Adipose tissue (tissue), 3 donors: ENCODE results near the gene SMO. TPM values are rescaled to one million over a fixed set of nuclear protein-coding genes. Genes with fewer than 3 reads are reported as not detected.
"Not testable (repeated sequence)": the region's sequence is repeated elsewhere in the genome, so short reads cannot be mapped to it uniquely, and the experiment has no call there.

Experiments
- H3K27ac ChIP-seq: one replicate; pipeline ENCODE4 v1.5.1; 2013; ENCODE audit warnings: low read depth, low read length
- WGBS, 3 donors: extraction: QIAGEN DNeasy Blood & Tissue Kit; methylation state at CpG; one replicate each; pipeline ENCODE4 v1.1.7; 2013; 5-methylcytosine and 5-hydroxymethylcytosine counted together
- polyA plus RNA-seq, 3 donors: library from polyadenylated mRNA; stranded (reverse); fragments of 200-250 nt; gene quantifications; one replicate each; pipeline ENCODE4 v1.2.3, GENCODE V29; 2013
- donor health status: healthy with polysubstance abuse.
- donor health status: Bipolar disorder and iron deficiency.
- donor health status: healthy.

The SMO gene
- polyA plus RNA-seq, 3 donors: 1.9 to 4.5 (median 3.1) TPM

DNA sequence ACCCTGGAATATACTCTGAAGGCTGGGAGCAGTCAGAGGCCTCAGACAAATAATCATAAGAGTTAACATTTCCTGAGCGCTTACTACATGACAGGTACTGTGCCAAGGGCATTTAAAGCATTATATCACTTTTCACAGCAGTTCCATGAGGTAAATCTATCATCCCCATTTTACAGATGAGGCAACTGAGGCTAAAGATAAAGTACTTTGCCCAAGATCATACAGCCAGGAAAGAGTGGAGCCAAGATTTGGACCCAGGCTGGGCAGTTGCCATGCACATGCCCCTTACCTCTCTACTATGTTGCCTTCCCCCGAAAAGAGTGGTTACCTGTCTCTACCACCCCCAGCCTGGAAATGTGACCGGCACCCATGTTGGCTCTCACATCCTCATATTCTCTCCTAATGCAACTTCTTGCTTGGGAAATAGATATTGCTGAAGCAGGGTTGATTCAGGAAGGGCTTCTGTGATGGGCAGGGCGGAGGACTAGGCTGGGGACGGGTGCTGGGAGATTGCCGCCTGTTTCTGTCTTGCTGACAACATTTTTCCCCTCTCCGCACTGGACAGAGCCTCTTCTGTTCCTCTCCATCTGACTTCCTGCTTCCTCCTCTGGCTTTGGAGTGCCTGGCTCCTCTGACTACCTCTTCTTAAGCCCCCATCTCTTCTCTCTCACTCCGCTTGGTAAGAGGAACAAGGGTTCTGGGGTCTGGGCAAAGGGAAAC lies 13.8 kb downstream of the SMO start:
- WGBS, 3 donors: 53 to 88% (median 66%) methylated on average over 8 of the region's 8 CpGs
- H3K27ac ChIP-seq: no peak overlapping the region

DNA sequence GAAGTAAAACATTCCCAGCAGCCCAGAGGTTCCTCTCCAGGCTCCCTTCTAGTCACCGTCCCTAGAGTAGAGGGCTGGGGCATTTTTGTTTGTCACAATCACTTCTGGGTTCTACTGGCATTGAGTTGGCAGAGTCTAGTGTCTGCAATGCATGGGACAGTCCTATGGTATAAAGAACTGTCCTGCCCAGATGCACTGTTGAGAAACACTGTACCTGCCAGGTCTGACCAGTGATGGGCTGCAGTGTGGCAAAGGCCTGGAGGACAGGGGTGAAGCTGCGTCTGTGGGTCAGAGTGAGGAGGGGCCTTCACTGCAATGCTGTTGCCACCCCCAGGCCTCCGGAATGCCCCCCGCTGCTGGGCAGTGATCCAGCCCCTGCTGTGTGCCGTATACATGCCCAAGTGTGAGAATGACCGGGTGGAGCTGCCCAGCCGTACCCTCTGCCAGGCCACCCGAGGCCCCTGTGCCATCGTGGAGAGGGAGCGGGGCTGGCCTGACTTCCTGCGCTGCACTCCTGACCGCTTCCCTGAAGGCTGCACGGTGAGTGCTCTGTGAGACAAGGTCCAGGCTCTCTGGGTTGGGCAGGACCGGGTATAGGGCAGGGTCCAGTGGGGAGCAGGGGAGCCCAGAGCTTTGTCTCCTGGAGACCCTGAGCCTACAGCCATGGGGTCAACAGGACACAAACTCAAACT lies 14.8 kb downstream of the SMO start:
- H3K27ac ChIP-seq: no peak overlapping the region
- 82 to 90% (median 90%) methylated on average over 14 of the region's 14 CpGs for WGBS, 3 donors

DNA sequence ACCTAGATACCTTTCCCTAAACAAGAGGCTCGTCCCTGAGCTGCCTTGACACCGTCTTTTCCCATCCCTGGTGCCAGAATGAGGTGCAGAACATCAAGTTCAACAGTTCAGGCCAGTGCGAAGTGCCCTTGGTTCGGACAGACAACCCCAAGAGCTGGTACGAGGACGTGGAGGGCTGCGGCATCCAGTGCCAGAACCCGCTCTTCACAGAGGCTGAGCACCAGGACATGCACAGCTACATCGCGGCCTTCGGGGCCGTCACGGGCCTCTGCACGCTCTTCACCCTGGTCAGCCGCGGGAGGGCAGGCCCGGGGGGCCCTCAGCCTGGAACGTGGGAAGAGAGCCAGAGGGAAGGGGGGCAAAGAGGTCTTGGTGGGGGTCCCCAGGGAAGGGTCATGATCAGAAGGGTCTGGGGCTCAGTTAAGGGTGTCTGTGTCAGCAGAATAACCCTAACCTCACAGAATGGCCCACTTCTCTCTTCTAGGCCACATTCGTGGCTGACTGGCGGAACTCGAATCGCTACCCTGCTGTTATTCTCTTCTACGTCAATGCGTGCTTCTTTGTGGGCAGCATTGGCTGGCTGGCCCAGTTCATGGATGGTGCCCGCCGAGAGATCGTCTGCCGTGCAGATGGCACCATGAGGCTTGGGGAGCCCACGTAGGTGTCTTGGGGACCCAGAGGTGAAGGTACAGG lies 16.8 kb downstream of the SMO start:
- 88 to 91% (median 90%) methylated on average over 29 of the region's 29 CpGs for WGBS, 3 donors
- H3K27ac ChIP-seq: no peak overlapping the region

DNA sequence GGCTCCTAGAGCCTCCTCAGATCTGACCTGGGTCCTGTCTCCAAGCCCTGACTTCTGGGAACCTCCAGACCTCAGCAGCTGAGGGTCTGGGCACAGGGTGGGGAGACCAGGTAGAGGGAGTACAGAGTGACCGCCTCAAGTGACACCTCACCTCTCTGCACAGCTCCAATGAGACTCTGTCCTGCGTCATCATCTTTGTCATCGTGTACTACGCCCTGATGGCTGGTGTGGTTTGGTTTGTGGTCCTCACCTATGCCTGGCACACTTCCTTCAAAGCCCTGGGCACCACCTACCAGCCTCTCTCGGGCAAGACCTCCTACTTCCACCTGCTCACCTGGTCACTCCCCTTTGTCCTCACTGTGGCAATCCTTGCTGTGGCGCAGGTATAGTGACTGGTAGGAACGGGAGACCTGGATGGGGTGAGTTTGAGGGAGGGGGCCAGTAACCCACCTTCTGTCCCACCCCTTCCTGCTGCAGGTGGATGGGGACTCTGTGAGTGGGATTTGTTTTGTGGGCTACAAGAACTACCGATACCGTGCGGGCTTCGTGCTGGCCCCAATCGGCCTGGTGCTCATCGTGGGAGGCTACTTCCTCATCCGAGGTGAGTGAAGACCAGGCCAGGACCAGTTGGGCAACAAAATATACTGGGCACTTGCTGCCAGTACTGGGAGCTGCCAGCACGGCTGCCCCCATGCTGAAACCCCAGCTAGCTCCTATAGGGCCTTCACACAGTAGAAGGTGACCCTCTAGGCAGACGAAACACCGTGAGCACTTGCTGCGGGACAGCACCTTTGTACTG lies 17.8 kb downstream of the SMO start:
- WGBS, 3 donors: 88 to 94% (median 90%) methylated on average over 18 of the region's 18 CpGs
- H3K27ac ChIP-seq: no peak overlapping the region

DNA sequence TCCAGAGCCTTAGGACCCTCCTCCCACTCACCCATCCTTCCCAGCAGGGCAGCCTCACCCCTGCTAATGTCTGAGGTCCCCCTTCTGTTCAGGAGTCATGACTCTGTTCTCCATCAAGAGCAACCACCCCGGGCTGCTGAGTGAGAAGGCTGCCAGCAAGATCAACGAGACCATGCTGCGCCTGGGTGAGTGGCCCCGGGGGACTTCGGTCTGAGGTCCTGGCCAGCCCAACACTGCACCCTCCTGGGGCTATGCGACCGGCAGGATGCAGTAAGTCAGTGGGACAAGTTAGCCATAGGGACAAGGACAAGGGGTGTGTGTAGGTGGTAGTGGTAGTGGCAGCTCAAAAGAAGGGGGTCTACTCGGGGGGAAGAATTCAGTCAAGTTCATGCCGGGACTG lies 20.2 kb downstream of the SMO start:
- 71 to 79% (median 73%) methylated on average over 9 of the region's 9 CpGs for WGBS, 3 donors
- H3K27ac ChIP-seq: no peak overlapping the region

DNA sequence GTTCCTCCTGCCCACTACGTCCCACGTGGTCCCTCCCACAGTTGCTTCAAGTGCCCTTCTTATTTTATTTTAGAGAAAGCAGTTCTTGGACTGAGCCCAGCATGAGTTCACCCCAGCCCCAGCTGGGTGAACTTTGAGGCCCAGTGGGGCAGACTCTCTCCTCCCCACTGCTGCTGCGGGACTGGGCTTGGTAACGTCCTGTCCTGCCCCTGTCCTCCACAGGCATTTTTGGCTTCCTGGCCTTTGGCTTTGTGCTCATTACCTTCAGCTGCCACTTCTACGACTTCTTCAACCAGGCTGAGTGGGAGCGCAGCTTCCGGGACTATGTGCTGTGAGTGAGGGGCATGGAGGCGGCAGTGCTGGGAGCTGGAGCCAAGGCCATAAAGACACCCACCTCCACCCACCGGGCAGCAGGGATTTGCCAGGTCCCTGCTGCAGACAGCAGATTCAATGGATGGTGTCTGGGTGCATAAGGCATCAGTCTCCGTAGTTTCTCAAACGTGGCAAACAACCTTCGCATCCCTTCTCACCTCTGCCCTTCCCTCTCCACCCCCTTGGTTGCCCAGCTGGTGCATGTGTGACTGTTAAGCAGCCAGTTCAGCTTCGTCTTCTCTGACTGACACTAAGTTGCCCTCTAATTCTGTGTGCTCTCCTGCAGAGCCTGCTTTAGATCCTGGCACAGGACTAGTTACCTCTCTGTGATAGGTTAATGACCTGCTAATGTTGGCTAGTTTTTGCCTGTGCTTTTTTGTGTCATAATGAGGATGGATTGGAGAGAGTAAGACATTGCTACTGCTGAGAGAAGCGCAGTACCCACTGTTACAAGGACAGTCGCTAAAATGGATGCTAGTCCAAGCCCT lies 20.9 kb downstream of the SMO start:
- 84 to 90% (median 85%) methylated on average over 15 of the region's 15 CpGs for whole genome bisulfite sequencing, 3 donors
- H3K27ac ChIP-seq: no peak overlapping the region

DNA sequence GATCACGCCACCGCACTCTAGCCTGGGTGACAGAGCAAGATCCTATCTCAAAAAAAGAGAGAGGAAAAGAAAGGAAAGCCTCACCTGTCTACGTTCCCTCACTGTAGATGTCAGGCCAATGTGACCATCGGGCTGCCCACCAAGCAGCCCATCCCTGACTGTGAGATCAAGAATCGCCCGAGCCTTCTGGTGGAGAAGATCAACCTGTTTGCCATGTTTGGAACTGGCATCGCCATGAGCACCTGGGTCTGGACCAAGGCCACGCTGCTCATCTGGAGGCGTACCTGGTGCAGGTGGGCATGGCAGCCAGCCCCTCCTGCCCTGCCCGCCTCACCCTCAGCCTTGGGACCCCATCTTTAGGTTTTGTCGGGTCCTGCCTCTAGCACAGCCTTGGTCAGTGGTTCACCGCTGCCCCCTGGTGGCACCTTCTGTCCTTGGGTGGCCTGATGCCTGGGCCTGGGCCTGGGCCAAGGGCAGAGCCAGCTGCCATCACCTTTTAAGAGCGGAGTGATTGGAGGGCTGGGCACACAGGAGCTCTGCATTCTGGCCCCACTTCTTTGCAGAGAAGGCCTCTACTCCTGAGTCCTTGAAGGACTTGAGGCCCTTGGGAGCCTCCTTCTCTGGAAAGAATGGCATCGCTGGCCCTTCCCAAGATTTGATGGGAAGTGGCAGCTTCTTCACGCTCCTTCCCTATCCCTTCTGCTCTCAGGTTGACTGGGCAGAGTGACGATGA lies 22.0 kb downstream of the SMO start:
- H3K27ac ChIP-seq: no peak overlapping the region
- 58 to 78% (median 73%) methylated on average over 16 of the region's 16 CpGs for WGBS, 3 donors

DNA sequence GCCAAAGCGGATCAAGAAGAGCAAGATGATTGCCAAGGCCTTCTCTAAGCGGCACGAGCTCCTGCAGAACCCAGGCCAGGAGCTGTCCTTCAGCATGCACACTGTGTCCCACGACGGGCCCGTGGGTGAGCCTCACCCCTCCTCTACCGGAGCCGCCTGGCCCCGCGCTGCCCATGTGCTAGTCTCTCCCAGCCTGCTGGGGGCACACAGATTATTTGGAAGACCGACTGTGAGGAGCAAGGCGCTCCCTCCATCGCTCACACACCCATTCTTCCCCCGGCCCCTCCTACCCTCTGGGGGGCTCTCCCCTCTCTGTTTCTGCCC lies 22.5 kb downstream of the SMO start:
- WGBS, 3 donors: 84 to 94% (median 90%) methylated on average over 14 of the region's 14 CpGs

DNA sequence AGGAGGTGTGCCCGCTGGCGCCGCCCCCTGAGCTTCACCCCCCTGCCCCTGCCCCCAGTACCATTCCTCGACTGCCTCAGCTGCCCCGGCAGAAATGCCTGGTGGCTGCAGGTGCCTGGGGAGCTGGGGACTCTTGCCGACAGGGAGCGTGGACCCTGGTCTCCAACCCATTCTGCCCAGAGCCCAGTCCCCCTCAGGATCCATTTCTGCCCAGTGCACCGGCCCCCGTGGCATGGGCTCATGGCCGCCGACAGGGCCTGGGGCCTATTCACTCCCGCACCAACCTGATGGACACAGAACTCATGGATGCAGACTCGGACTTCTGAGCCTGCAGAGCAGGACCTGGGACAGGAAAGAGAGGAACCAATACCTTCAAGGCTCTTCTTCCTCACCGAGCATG lies 23.7 kb downstream of the SMO start:
- H3K27ac ChIP-seq: no peak overlapping the region
- WGBS, 3 donors: 83 to 92% (median 86%) methylated on average over 14 of the region's 14 CpGs

More for the DNA sequence above, 22.5 kb downstream of the SMO start:
- no peak overlapping the region for H3K27ac ChIP-seq

DNA sequence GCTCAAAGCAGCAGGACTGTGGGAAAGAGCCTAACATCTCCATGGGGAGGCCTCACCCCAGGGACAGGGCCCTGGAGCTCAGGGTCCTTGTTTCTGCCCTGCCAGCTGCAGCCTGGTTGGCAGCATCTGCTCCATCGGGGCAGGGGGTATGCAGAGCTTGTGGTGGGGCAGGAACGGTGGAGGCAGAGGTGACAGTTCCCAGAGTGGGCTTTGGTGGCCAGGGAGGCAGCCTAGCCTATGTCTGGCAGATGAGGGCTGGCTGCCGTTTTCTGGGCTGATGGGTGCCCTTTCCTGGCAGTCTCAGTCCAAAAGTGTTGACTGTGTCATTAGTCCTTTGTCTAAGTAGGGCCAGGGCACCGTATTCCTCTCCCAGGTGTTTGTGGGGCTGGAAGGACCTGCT lies 24.2 kb downstream of the SMO start:
- 82 to 93% (median 89%) methylated on average over 4 of the region's 4 CpGs for WGBS, 3 donors
- H3K27ac ChIP-seq: no peak overlapping the region

DNA sequence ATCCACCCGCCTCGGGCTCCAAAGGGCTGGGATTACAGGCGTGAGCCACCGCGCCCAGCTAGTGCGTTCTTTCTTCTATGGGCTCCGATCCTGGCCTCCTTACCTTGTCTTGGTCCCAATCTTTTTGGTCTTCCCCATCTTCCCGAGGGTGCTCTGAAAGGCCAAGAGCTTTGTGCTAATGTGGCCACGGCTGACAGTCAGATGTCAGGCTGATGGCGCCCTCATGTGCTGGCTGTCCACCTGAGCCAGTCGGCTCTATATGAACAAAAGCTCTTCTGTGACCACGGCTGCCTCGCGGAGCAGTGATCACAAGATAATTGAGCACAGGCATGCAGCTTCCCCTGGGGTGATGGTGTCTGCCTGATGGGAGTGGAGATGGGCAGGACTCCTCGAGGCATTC lies 25.4 kb downstream of the SMO start:
- 61 to 64% (median 62%) methylated on average over 12 to 15 of the region's 15 CpGs for WGBS, 3 donors

DNA sequence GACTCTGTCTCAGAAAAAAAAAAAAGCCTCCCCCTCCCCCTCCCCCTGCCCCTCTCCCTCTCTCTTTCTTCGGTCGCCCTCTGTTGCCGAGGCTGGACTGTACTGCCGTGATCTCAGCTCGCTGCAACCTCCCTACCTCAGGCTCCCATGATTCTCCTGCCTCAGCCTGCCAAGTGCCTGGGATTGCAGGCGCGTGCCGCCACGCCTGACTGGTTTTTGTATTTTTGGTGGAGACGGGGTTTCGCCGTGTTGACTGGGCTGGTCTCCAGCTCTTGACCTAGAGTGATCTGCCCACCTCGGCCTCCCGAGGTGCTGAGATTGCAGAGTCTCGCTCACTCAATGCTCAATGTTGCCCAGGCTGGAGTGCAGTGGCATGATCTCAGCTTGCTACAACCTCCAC lies 27.3 kb downstream of the SMO start:
- H3K27ac ChIP-seq: not testable (repeated sequence)
- 95 to 96% (median 95%) methylated on average over 10 to 15 of the region's 15 CpGs for WGBS, 3 donors

More for the DNA sequence above, 25.4 kb downstream of the SMO start:
- H3K27ac ChIP-seq: no peak overlapping the region

DNA sequence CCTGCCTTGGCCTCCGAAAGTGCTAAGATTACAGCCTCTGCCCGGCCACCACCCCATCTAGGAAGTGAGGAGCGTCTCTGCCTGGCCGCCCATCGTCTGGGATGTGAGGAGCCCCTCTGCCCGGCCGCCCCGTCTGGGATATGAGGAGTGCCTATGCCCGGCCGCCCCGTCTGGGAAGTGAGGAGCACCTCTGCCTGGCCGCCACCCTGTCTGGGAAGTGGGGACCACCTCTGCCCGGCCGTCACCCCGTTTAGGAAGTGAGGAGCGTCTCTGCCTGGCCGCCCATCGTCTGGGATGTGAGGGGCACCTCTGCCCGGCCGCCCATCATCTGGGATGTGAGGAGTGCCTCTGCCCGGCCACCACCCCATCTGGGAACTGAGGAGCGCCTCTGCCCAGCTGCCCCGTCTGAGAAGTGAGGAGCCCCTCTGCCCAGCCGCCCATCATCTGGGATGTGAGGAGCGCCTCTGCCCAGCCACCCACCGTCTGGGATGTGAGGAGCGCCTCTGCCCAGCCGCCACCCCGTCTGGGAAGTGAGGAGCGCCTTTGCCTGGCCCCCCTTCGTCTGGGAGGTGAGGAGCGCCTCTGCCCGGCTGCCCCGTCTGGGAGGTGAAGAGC lies 27.8 kb downstream of the SMO start:
- H3K27ac ChIP-seq: not testable (repeated sequence)
- 95 to 96% (median 96%) methylated on average over 29 to 34 of the region's 34 CpGs for WGBS, 3 donors

DNA sequence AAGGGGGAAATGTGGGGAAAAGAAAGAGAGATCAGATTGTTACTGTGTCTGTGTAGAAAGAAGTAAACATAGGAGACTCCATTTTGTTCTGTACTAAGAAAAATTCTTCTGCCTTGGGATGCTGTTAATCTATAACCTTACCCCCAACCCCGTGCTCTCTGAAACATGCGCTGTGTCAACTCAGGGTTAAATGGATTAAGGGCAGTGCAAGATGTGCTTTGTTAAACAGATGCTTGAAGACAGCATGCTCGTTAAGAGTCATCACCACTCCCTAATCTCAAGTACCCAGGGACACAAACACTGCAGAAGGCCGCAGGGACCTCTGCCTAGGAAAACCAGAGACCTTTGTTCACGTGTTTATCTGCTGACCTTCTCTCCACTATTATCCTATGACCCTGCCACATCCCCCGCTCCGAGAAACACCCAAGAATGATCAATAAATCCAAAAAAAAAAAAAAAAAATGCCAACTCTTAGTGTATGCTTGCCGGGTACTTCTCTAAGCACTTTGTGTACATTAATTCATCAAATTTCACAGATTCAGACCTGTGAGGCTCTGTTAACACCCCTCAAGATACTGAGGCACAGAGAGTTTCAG lies 28.5 kb downstream of the SMO start:
- not testable (repeated sequence) for H3K27ac ChIP-seq
- 55 to 79% (median 71%) methylated on average over 6 to 8 of the region's 8 CpGs for WGBS, 3 donors

DNA sequence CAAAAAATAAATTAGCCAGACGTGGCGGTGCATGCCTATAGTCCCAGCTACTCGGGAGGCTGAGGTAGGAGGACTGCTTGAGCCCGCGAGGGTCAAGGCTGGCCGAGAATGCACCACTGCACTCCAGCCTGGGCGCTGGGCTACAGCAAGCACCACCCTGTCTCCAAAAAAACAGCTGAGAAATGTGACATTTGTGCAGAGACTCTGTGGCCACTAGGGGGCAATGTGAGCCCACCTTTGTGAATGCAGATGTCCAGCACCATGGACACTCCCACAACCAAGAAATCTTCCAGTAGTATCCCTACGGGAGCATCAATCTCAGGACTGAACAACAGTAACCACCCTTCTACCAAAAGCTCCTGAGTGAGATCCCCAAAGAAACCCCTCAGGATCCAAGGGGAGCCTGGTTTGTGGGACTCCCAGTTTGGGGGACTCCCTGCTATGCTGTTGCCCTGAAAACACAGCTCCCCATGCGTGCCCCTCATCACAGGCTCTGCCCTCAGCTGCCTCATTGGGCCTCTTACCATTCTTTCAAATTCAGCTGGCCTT lies 30.2 kb downstream of the SMO start:
- H3K27ac ChIP-seq: no peak overlapping the region
- 8 to 15% (median 12%) methylated on average over 9 of the region's 9 CpGs for WGBS, 3 donors

DNA sequence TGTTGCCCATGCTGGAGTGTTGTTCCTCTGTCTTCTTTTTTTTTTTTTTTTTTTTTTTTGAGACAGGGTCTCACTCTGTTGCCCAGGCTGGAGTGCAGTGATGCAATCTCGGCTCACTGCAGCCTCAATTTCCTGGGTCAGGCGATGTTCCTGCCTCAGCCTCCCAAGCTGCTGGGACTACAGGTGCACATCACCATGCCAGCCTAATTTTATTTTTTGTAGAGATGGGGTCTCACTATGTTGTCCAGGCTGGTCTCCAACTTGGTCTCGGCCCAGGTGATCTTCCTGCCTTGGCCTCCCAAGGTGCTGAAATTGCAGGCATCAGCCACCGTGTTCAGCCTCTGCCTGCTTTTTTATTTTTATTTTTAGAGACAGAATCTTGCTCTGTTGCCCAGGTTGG lies 30.7 kb downstream of the SMO start:
- 91 to 95% (median 92%) methylated on average over 4 of the region's 4 CpGs for WGBS, 3 donors
- not testable (repeated sequence) for H3K27ac ChIP-seq
